ENCODE data around the gene TMEM132A. TPM values are rescaled to one million over a fixed set of nuclear protein-coding genes. Genes with fewer than 3 reads are reported as not detected.

Gene TMEM132A
- total RNA-seq, 1 experiment from 2014 or later = 37.5 TPM

- DNase-seq (ENCODE audit: low spot score) = peak; percentile 64
Observed at GRCh38 chr11:60985991-60986915, 62.0 kb downstream of the TMEM132A start.

Small RNAs within 50 kb of the gene (small RNA-seq; reads per million reads assigned to genes)
- not detected for gene RNU6-933P

Other genes with a start within 250 kb of the TMEM132A start
- not detected in 2 replicates for gene MS4A8, start 224.8 kb upstream of the TMEM132A start, total RNA-seq (2014; rRNA removed; shearing (Covaris generic))
- not detected in 2 replicates for gene MS4A18, start 199.7 kb upstream of the TMEM132A start, total RNA-seq (2014; rRNA removed; shearing (Covaris generic))
- gene MS4A15, start 167.6 kb upstream of the TMEM132A start, total RNA-seq (2014; rRNA removed; shearing (Covaris generic)) = not detected in 2 replicates
- gene MS4A10, start 139.1 kb upstream of the TMEM132A start, total RNA-seq (2014; rRNA removed; shearing (Covaris generic)) = not detected in 2 replicates
- gene CCDC86, start 82.3 kb upstream of the TMEM132A start, total RNA-seq (2014; rRNA removed; shearing (Covaris generic)) = 56.4 and 60.6 TPM in 2 replicates
- gene PTGDR2, start 68.5 kb upstream of the TMEM132A start, total RNA-seq (2014; rRNA removed; shearing (Covaris generic)) = 0.41 TPM in 1 of 2 replicates, not detected in the other
- not detected in 2 replicates for gene ZP1, start 56.9 kb upstream of the TMEM132A start, total RNA-seq (2014; rRNA removed; shearing (Covaris generic))
- 144 and 152 TPM in 2 replicates for gene PRPF19, start 17.9 kb upstream of the TMEM132A start, total RNA-seq (2014; rRNA removed; shearing (Covaris generic))
- gene TMEM109, start 10.3 kb upstream of the TMEM132A start, total RNA-seq (2014; rRNA removed; shearing (Covaris generic)) = 96.5 and 102 TPM in 2 replicates
- 1.4 and 2.6 TPM in 2 replicates for gene SLC15A3, start 27.7 kb downstream of the TMEM132A start, total RNA-seq (2014; rRNA removed; shearing (Covaris generic))
- gene CD6, start 47.2 kb downstream of the TMEM132A start, total RNA-seq (2014; rRNA removed; shearing (Covaris generic)) = 0.53 and 2.1 TPM in 2 replicates
- not detected in 2 replicates for gene CD5, start 178.0 kb downstream of the TMEM132A start, total RNA-seq (2014; rRNA removed; shearing (Covaris generic))
- gene VPS37C, start 237.0 kb downstream of the TMEM132A start, total RNA-seq (2014; rRNA removed; shearing (Covaris generic)) = 37.3 and 44.2 TPM in 2 replicates